ENCODE data around the gene ZXDB. TPM values are rescaled to one million over a fixed set of nuclear protein-coding genes. Genes with fewer than 3 reads are reported as not detected.
"Not testable (repeated sequence)": the region's sequence is repeated elsewhere in the genome, so short reads cannot be mapped to it uniquely, and the experiment has no call there.

The ZXDB gene
- total RNA-seq, 1 experiment from 2014 or later: 11.9 TPM

DNA sequence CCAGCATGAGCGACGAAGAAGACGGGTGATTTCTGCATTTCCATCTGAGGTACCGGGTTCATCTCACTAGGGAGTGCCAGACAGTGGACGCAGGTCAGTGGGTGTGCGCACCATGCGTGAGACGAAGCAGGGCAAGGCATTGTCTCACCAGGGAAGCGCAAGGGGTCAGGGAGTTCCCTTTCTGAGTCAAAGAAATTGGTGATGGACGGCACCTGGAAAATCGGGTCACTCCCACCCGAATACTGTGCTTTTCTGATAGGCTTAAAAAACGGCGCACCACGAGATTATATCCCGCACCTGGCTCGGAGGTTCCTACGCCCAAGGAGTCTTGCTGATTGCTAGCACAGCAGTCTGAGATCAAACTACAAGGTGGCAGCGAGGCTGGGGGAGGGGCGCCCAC is 37.6 kb downstream of the ZXDB start:
- not testable (repeated sequence) for H3K4me1 ChIP-seq (ENCODE audit: insufficient read depth, low read length); H3K4ac ChIP-seq (ENCODE audit: low read depth, low read length); H2BK5ac ChIP-seq (ENCODE audit: insufficient read length, low read length); H3K27me3 Mint-ChIP-seq (ENCODE audit: low read depth); H2AK5ac ChIP-seq (ENCODE audit: insufficient read length, low read length); H4K8ac ChIP-seq (replicated peaks; ENCODE audit: insufficient read length, low read depth, low read length); H3K9me3 ChIP-seq (ENCODE audit: control insufficient read depth, low read depth, low read length); H3K56ac ChIP-seq (ENCODE audit: insufficient read length, low read depth, low read length); H3K18ac ChIP-seq (ENCODE audit: insufficient read length, low read depth, low read length); H3K4me3 Mint-ChIP-seq; H2AFZ ChIP-seq (ENCODE audit: low read length); H2BK15ac ChIP-seq (ENCODE audit: low read depth, low read length); H3K4me1 Mint-ChIP-seq; H2BK12ac ChIP-seq (ENCODE audit: insufficient read length, low read depth, low read length); H3K27ac Mint-ChIP-seq; DNase-seq; H3K79me1 ChIP-seq (ENCODE audit: insufficient read depth, low read depth, low read length, poor library complexity, severe bottlenecking); H3K23ac ChIP-seq (ENCODE audit: insufficient read length, low read depth, low read length); H3K14ac ChIP-seq (ENCODE audit: insufficient read depth, low read length); H3K9ac ChIP-seq (ENCODE audit: extremely low read depth, insufficient read length, low read length); H4K20me1 ChIP-seq (ENCODE audit: control insufficient read depth, insufficient read depth, insufficient read length); H2BK120ac ChIP-seq (ENCODE audit: low read depth, low read length, poor library complexity, severe bottlenecking); H3K4me2 ChIP-seq (ENCODE audit: insufficient read depth, insufficient read length, low read length); H3K79me2 ChIP-seq (ENCODE audit: insufficient read depth, low read length); H2BK20ac ChIP-seq (ENCODE audit: low read depth, low read length, poor library complexity, severe bottlenecking); H3K27ac ChIP-seq (ENCODE audit: insufficient read length, low read depth, low read length); H3K23me2 ChIP-seq (ENCODE audit: insufficient read length, low read depth, low read length, poor library complexity, severe bottlenecking); H4K5ac ChIP-seq (ENCODE audit: insufficient read length, low read depth, low read length); H3T11ph ChIP-seq (ENCODE audit: low read length); H3K27me3 ChIP-seq (ENCODE audit: insufficient read depth, low read length); H4K91ac ChIP-seq (ENCODE audit: insufficient read length, low read depth, low read length)
- peaks cover 17 to 40% (median 26%) of the 10 kb centered on the region in 3 experiments; a peak in 6 of 7 replicates for H3K36me3 Mint-ChIP-seq (ENCODE audit: insufficient read depth in 1 of 3, low read depth in 3 of 3)
- peaks cover 69 to 74% of the 10 kb centered on the region in 2 experiments for H3K9me3 Mint-ChIP-seq
- WGBS (ENCODE audit: extremely low coverage, insufficient read length, low lambda C conversion rate): no CpG with 5 or more reads among the region's 20 CpGs

Measured in H9 (cell line).